ENCODE data around the gene COQ10B. TPM values are rescaled to one million over a fixed set of nuclear protein-coding genes. Genes with fewer than 3 reads are reported as not detected.
"Not testable (repeated sequence)": the region's sequence is repeated elsewhere in the genome, so short reads cannot be mapped to it uniquely, and the experiment has no call there.

Gene COQ10B
- total RNA-seq = 20.5 TPM
- long read RNA-seq, transcript COQ10B-201 (5 exons, 2,239 nt) = major isoform, 25 of 25 reads
- long read RNA-seq, partial matches to known transcripts = 0 of 25 reads
- long read RNA-seq, other reads (novel, unspliced or antisense) = 0 of 25 reads

DNA sequence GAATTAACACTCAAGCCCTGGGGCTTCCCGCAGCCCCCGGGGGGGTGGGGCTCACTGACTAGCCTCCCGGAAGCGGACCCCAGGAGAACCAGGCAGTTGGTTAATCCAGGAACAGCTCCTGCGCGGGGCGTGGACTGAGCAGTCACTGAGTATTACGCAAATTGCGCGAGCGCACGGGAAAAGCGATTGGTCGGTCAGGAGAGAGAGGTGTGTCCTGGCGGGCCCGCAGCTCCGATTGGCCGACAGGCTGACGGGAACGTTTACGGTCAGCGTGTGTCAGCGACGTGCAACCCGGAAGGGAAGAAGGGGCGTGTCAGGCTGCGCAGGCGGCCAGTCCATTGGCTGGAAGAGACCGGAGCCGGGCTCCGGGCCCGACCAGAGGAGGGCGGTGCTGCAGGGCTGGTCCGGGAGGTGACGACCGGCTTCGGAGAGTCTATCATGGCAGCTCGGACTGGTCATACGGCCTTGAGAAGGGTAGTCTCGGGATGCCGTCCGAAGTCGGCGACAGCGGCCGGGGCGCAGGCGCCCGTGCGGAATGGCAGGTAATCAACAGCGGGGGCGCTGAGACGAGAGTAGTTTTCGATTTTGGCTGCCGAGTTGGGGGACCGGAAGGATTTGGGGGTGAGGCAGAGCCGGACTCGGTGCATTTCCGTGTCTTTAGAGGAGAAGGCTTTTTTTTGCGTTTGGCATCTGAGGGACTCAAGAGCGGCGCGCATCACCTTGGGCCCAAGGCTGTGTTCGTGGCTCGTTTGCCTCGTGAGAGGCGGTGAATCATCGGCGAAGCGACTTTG lies at the start of gene COQ10B:
TSS of gene COQ10B (plus strand) at position 430 of the 791 bp plus-strand sequence. CDS start at position 439, 9 bp downstream.
- intact Hi-C loops (cut with DNase I) = loop anchor here (1.0 to 5.0 kb wide), 3 partner anchors 18 to 254 kb away; partner anchors contain the start of genes HSPD1, MARS2 and SF3B1
- ATAC-seq (peak; percentile 99), DNase-seq (ENCODE audit: missing footprints) (peak; percentile 100)

GRCh38 chr2:197405582-197405981 lies 47.8 kb upstream of the COQ10B start:
- no peak for ATAC-seq
- DNase-seq (ENCODE audit: missing footprints) = no peak
- intact Hi-C loops (cut with DNase I) = no loop called here

GRCh38 chr2:197414039-197414438 lies 39.3 kb upstream of the COQ10B start:
- no peak for ATAC-seq

GRCh38 chr2:197414515-197414914 lies 38.8 kb upstream of the COQ10B start:
- intact Hi-C loops (cut with DNase I) = no loop called here
- ATAC-seq = no peak
- DNase-seq (ENCODE audit: missing footprints) = no peak

More at GRCh38 chr2:197414039-197414438, 39.3 kb upstream of the COQ10B start:
- intact Hi-C loops (cut with DNase I) = no loop called here
- no peak for DNase-seq (ENCODE audit: missing footprints)

DNA sequence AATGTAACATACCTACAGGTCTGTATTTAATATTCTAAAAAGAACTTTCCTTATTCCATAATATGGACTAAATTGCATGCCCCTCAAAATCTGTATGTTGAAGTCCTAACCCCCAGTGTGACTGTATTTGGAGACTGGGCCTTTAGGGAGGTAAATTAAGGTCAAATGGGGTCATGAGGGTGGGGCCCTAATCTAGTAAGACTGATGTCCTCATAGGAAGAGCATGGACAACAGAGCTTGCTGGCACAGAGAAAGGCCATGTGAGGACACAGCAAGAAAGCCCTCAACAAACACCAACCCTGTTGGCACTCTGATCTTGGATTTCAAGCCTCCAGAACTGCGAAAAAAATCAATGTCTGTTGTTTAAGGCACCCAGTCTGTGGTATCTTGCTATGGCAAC lies 37.1 kb upstream of the COQ10B start:
- intact Hi-C loops (cut with DNase I) = no loop called here
- ATAC-seq (no peak), DNase-seq (ENCODE audit: missing footprints) (no peak)

- DNase-seq (ENCODE audit: missing footprints) (no peak), ATAC-seq (no peak)
- intact Hi-C loops (cut with DNase I) = no loop called here
These were observed 33.9 kb upstream of the COQ10B start for GRCh38 chr2:197419438-197419837.

DNA sequence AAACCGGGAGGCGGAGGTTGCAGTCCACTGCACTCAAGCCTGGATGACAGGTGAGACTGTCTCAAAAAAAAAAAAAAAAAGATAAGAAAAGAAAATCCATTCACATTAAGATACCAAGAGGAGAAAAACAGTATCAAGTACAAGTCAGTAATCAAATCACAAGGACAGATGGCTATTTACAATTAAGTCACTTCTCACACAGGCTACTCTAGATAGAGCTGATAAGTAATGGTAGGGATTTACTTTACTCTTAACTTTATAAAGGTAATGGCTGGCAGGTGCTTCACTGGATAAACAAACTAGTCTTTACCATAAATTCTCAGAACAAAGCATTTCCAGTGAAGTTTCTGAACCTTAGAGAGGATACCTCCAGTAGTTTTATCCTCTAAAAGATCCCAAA lies 30.0 kb upstream of the COQ10B start:
- DNase-seq (ENCODE audit: missing footprints) (no peak), ATAC-seq (no peak)
- intact Hi-C loops (cut with DNase I) = loop anchor here (5.0 kb wide), 1 partner anchor 44 kb away; no protein-coding TSS in a partner anchor

DNA sequence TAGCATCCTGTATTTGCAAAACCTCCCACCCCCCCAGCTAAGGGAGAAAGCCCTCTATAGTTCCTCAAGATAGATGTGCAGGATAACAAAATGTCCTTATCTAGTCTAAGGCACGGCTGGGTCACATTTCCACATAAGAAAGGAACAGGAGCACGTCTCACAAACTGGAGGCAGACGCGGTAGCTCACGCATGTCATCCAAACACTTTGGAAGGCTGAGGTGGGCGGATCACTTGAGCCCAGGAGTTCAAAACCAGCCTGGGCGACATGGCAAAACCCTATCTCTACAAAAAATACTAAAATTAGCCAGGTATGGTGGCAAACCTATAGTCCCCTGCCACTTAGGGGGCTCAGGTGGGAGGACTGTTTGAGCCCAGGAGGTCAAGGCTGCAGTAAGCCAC lies 27.8 kb upstream of the COQ10B start:
- DNase-seq (ENCODE audit: missing footprints) (no peak), ATAC-seq (no peak)
- intact Hi-C loops (cut with DNase I) = no loop called here

- intact Hi-C loops (cut with DNase I) = no loop called here
- DNase-seq (ENCODE audit: missing footprints) (no peak), ATAC-seq (no peak)
These were observed 26.4 kb upstream of the COQ10B start for GRCh38 chr2:197426723-197427603.

GRCh38 chr2:197427986-197428385 lies 25.4 kb upstream of the COQ10B start:
- ATAC-seq = no peak
- intact Hi-C loops (cut with DNase I) = no loop called here

DNA sequence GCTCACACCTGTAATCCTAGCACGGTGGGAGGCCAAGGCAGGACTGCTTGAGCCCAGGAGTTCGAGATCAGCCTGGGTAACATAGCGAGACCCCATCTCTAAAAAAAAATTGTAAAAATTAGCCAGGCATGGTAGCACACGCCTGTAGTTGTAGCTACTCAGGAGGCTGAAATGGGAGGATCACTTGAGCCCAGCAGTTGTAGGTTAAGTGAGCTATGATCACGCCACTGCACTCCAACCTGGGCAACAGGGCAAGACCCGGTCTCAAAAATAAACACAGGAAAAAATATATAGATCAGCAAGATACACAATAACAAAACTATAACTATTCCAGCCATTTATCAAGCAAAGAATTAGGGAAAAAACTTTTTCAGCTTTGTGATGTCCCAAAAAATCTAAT lies 21.5 kb upstream of the COQ10B start:
- ATAC-seq (no peak), DNase-seq (ENCODE audit: missing footprints) (no peak)
- intact Hi-C loops (cut with DNase I) = loop anchor here (5.0 kb wide), 1 partner anchor 85 kb away; the partner anchor contains the start of gene MOB4

More at GRCh38 chr2:197427986-197428385, 25.4 kb upstream of the COQ10B start:
- no peak for DNase-seq (ENCODE audit: missing footprints)

- intact Hi-C loops (cut with DNase I) = loop anchor here (5.0 kb wide), 1 partner anchor 85 kb away; the partner anchor contains the start of gene MOB4
- DNase-seq (ENCODE audit: missing footprints); ATAC-seq: not testable (repeated sequence)
These were observed 20.8 kb upstream of the COQ10B start for GRCh38 chr2:197432527-197432926.

DNA sequence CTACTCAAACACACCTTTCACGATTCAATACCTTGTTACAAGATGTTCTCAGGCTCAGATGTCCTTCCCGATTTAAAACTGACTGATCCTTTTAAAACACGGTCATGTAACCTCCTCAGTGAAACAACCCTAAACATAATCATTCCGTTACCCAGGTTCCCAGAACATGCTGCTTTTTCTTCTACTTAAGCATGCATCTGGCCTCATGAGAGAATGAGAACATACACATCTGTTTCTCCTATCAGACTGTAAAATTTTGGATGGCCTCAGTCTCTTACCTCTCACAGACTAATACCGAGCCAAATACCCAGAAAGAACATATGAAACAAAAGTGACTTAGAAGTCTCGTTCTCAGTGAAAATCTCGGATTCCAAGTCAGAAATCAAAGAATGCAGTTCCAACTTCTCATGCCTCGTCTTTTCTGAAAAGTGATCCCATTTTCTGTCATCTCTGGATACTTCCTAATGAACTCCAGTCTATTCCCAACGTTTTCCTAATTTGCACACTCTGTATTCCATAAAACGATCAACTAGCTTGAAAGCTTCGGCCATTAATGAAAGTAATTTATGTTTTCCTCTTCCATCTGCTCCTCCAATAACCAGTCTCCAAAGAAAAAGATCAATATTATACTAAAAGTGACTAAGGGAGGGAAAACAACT lies 19.4 kb upstream of the COQ10B start:
- ATAC-seq = no peak
- intact Hi-C loops (cut with DNase I) = loop anchor here (5.0 kb wide), 1 partner anchor 83 kb away; the partner anchor contains the start of gene MOB4
- no peak for DNase-seq (ENCODE audit: missing footprints)

DNA sequence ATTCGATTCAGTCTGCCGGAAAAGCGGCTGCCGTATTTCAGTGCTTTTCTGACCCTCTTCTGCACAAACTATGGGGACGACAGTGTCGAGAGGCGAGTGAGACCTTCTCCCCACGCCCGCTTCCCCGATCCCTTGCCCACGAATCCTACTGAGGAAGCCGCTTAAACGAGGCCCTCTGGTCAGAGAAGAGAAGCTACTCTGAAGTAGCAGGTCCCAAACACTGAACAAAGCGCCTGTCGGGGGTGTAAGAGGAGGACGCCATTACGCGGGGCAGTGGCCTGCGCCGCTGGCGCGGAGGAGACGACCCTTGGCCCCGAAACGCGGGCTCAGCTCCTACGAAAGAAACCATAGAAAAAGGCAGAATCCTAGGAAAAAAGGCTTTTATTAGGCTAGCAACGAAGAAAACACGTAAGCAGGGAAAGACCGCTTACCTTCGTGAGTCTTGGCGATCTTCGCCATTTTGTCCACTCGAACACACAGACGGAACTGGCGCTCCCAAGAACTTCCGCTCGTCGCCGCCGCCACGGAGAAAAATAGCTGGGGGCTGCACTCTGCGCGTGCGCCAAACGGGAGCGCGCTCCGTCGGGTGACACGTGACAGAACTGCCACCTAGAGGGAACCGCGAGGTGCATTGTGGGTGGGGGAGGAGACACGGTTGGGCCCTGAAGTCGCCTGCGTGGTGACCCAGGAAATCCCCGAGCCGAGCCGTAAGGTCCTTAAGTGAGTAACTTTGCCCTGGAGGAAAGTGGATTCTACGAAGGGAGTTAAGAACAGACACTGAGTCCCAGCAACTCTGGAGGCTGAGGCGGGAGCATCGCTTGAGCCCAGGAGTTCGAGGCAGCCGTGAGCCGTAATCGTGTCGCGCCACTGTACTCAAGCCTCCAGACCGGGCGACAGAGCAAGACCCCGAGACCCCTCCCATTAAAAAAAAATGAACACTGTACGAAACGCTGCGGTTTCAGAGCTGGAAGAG lies 18.5 kb upstream of the COQ10B start, which contains the start of gene SF3B1:
TSS of gene SF3B1 (minus strand) at position 488 of the 973 bp plus-strand sequence. CDS start at position 459, 29 bp downstream.
- DNase-seq (ENCODE audit: missing footprints) (peak; percentile 99), ATAC-seq (peak; percentile 99)
- intact Hi-C loops (cut with DNase I) = loop anchor here (1.0 to 5.0 kb wide), 2 partner anchors 18 to 82 kb away; partner anchors contain the start of genes COQ10B and MOB4

DNA sequence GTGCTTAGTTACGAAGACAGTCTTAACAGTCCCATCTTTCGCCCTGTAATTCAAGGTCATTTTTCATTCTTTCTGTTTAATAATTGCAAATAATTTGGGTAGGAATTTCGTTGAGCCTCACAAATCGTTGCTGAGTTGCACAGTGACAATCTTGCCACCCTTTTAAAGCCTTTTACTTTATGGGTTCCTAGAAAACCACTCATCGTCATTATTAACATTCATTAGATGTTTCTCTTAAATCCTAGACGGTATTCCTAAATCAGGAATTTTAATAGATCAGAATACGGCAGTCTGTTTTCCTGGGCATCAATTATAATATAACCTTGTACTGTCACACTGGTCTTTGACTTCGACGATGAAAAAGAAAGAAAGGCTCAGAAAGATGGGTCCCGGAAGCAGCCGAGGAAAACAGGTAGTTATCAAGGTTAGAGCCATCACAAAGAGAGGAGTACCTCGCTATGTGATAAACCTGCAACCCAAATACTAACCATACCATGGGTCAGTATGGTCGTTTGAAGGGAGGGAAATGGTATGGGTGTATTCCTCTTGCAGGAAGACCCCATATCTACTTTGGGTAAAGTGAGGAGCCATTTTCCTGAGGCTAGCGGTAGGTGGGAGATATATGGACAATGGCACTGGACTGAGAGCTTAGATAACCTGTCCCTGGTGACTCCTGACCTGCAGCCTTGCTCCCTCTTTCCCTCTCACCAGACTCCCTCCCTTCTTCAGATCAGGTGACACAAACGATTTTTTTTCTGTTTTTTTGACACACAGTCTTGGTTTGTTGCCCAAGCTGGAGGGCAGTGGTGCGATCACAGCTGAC lies 17.5 kb upstream of the COQ10B start:
- intact Hi-C loops (cut with DNase I) = loop anchor here (1.0 kb wide), 1 partner anchor 17 kb away; the partner anchor contains the start of gene COQ10B
- DNase-seq (ENCODE audit: missing footprints) (no peak), ATAC-seq (no peak)

DNA sequence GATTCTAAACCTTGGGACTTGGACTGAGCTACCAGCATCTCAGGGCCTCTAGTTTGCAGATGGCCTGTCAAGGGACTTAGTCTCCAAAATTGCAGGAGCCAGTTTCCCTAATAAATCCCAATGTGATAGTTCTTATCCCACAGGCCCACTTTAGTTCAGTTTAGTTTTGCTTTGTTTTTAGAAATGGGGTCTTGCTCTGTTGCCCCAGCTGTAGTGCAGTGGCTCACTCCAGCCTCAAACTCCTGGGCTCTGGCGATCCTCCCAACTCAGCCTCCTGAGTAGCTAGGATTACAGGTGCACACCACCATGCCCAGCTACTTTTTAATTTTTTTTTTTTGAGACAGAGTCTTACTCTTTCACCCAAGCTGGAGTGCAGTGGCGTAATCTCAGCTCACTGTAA lies 16.0 kb upstream of the COQ10B start:
- no peak for ATAC-seq
- no peak for DNase-seq (ENCODE audit: missing footprints)
- intact Hi-C loops (cut with DNase I) = no loop called here
